ENCODE results near the gene BEND7.

DNA sequence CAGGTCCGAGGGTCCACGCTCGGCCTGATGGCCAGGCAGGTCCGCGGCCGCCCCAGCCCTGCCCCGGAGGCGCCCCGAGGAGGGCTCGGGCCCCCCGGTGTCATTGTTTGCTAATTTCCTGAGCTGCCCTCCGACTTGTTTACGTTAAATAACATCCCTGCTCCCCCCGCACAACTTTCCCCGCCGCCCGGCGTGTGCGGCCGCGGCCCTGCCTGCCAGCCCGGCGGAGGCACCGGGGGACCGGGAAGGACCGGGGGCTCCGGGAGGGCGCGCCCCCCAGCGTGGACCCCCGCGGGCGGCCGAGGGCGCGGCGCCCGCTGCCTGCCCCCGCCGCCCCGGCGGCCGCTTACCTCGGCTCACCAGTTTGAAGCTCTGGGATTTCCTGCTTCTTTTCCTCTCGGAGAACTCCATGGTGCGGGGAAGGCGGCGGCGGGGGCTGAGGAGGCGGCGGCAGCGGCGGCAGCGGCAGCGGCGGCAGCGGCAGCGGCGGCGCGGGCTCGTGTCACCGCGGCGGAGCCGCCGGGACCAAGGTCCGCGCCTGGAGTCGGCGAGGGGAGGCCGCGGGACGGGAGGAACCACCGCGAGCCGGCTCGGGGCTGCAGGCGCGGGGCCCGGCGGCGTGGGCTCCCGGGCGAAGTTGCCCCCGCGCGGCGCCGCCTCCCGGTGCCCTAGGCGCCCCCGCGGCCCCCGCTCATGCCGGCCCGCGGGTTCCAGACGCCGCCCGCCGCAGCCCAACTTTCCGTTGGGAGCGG is 515 bp downstream of the BEND7 start:
- TF ChIP-seq EP300 (IDR thresholded peaks at IDR 0.05; ENCODE audit: borderline replicate concordance in 1 of 2, low read depth in 1 of 2, low read length in 1 of 2): no peak
- no peak for TF ChIP-seq GABPA (IDR thresholded peaks at IDR 0.05; ENCODE audit: low read depth)
- no peak for TF ChIP-seq JUND (IDR thresholded peaks at IDR 0.05)
- TF ChIP-seq CTCF (IDR thresholded peaks at IDR 0.05): no peak
